Fibroblast of lung (primary cell): ENCODE results near the gene MTRR.
A peak's percentile ranks its signal among the peaks of the same experiment; 100 is the strongest.

Experiments used
- EZH2 ChIP-seq: IDR thresholded peaks from 2 replicates; pipeline ENCODE4 v1.5.1; 2012; ENCODE audit warnings: low read length, control low read depth, mild to moderate bottlenecking; ENCODE audit errors: missing control alignments
- TF ChIP-seq, protein P1 (sequence below), 2 donors: IDR thresholded peaks in 1 of 2; conservative IDR thresholded peaks in 1 of 2; 1 replicate in 1 of 2; 2 replicates in 1 of 2; pipeline ENCODE4 v1.5.1; 2011 to 2012; ENCODE audit warnings: low read length in 2 of 2, control low read depth in 1 of 2, inconsistent platforms in 1 of 2, low read depth in 1 of 2, mild to moderate bottlenecking in 1 of 2

GRCh38 chr5:7849681-7850394 is 19.1 kb upstream of the MTRR start:
- TF ChIP-seq, protein P1, sequence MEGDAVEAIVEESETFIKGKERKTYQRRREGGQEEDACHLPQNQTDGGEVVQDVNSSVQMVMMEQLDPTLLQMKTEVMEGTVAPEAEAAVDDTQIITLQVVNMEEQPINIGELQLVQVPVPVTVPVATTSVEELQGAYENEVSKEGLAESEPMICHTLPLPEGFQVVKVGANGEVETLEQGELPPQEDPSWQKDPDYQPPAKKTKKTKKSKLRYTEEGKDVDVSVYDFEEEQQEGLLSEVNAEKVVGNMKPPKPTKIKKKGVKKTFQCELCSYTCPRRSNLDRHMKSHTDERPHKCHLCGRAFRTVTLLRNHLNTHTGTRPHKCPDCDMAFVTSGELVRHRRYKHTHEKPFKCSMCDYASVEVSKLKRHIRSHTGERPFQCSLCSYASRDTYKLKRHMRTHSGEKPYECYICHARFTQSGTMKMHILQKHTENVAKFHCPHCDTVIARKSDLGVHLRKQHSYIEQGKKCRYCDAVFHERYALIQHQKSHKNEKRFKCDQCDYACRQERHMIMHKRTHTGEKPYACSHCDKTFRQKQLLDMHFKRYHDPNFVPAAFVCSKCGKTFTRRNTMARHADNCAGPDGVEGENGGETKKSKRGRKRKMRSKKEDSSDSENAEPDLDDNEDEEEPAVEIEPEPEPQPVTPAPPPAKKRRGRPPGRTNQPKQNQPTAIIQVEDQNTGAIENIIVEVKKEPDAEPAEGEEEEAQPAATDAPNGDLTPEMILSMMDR (conservative IDR thresholded peaks at IDR 0.05 in 1 of 2, IDR thresholded peaks at IDR 0.05 in 1 of 2; ENCODE audit: low read depth in 1 of 2, low read length in 2 of 2) = peak; percentile 0 to 21
- peak; percentile 91 for TF ChIP-seq EZH2
